ENCODE measurements around the gene CCDC34. TPM values are rescaled to one million over a fixed set of nuclear protein-coding genes. Genes with fewer than 3 reads are reported as not detected.
"Not testable (repeated sequence)": the region's sequence is repeated elsewhere in the genome, so short reads cannot be mapped to it uniquely, and the experiment has no call there.

CCDC34 gene
- total and polyA plus RNA-seq, 9 donors = 13.7 to 29.6 (median 17.8) TPM

GRCh38 chr11:27330633-27331270, 32.3 kb downstream of the CCDC34 start:
- Histone ChIP-seq H3K4me3 (ENCODE audit: low read length) (no peak overlapping the region), H3K27ac (ENCODE audit: low read length) (no peak overlapping the region), H3K4me1 (ENCODE audit: control insufficient read depth, insufficient read depth, low read length) (no peaks in the 10 kb centered on the region), H3K36me3 (ENCODE audit: control insufficient read depth, insufficient read depth, low read length) (peaks cover 2% of the 10 kb centered on the region), H3K27me3 (ENCODE audit: control insufficient read depth, insufficient read depth, low read length) (no peaks in the 10 kb centered on the region), H3K9me3 (replicated peaks; ENCODE audit: control insufficient read depth, low read depth, low read length) (no peaks in the 10 kb centered on the region)
- DNase-seq = no peak
- no CpG with 5 or more reads among the region's 1 CpG for WGBS (ENCODE audit: insufficient coverage)

GRCh38 chr11:27329867-27330632, 33.0 kb downstream of the CCDC34 start:
- Histone ChIP-seq H3K36me3 (ENCODE audit: control insufficient read depth, insufficient read depth, low read length) (no peaks in the 10 kb centered on the region), H3K27me3 (ENCODE audit: control insufficient read depth, insufficient read depth, low read length) (no peaks in the 10 kb centered on the region), H3K4me1 (ENCODE audit: control insufficient read depth, insufficient read depth, low read length) (no peaks in the 10 kb centered on the region), H3K4me3 (ENCODE audit: low read length) (no peak overlapping the region), H3K27ac (ENCODE audit: low read length) (no peak overlapping the region), H3K9me3 (replicated peaks; ENCODE audit: control insufficient read depth, low read depth, low read length) (no peaks in the 10 kb centered on the region)
- WGBS (ENCODE audit: insufficient coverage) = no CpG with 5 or more reads among the region's 4 CpGs
- no peak for DNase-seq

- no peak for DNase-seq
- Histone ChIP-seq H3K27me3 (ENCODE audit: control insufficient read depth, insufficient read depth, low read length) (no peaks in the 10 kb centered on the region), H3K9me3 (replicated peaks; ENCODE audit: control insufficient read depth, low read depth, low read length) (no peaks in the 10 kb centered on the region), H3K4me1 (ENCODE audit: control insufficient read depth, insufficient read depth, low read length) (no peaks in the 10 kb centered on the region), H3K27ac (ENCODE audit: low read length) (no peak overlapping the region), H3K4me3 (ENCODE audit: low read length) (no peak overlapping the region), H3K36me3 (ENCODE audit: control insufficient read depth, insufficient read depth, low read length) (no peaks in the 10 kb centered on the region)
- WGBS (ENCODE audit: insufficient coverage) = 80% methylated on average over 1 of the region's 5 CpGs
These were observed 34.4 kb downstream of the CCDC34 start for GRCh38 chr11:27328614-27329013.

GRCh38 chr11:27327064-27327463, 36.0 kb downstream of the CCDC34 start:
- not testable (repeated sequence) for DNase-seq; H3K4me1 ChIP-seq (ENCODE audit: control insufficient read depth, insufficient read depth, low read length); H3K27ac ChIP-seq (ENCODE audit: low read length); H3K36me3 ChIP-seq (ENCODE audit: control insufficient read depth, insufficient read depth, low read length); H3K27me3 ChIP-seq (ENCODE audit: control insufficient read depth, insufficient read depth, low read length); H3K9me3 ChIP-seq (replicated peaks; ENCODE audit: control insufficient read depth, low read depth, low read length); H3K4me3 ChIP-seq (ENCODE audit: low read length)
- no CpG with 5 or more reads among the region's 2 CpGs for WGBS (ENCODE audit: insufficient coverage)

- not testable (repeated sequence) for H3K27ac ChIP-seq (ENCODE audit: low read length); DNase-seq; H3K4me3 ChIP-seq (ENCODE audit: low read length); H3K9me3 ChIP-seq (replicated peaks; ENCODE audit: control insufficient read depth, low read depth, low read length); H3K27me3 ChIP-seq (ENCODE audit: control insufficient read depth, insufficient read depth, low read length); H3K4me1 ChIP-seq (ENCODE audit: control insufficient read depth, insufficient read depth, low read length); H3K36me3 ChIP-seq (ENCODE audit: control insufficient read depth, insufficient read depth, low read length)
- no CpG with 5 or more reads among the region's 3 CpGs for WGBS (ENCODE audit: insufficient coverage)
These were observed 40.8 kb downstream of the CCDC34 start for GRCh38 chr11:27322196-27322595.

- not testable (repeated sequence) for H3K27ac ChIP-seq (ENCODE audit: low read length); H3K4me3 ChIP-seq (ENCODE audit: low read length); H3K36me3 ChIP-seq (ENCODE audit: control insufficient read depth, insufficient read depth, low read length); DNase-seq; H3K9me3 ChIP-seq (replicated peaks; ENCODE audit: control insufficient read depth, low read depth, low read length); H3K27me3 ChIP-seq (ENCODE audit: control insufficient read depth, insufficient read depth, low read length); H3K4me1 ChIP-seq (ENCODE audit: control insufficient read depth, insufficient read depth, low read length)
- WGBS (ENCODE audit: insufficient coverage) = 95% methylated on average over 10 of the region's 10 CpGs
These were observed 41.7 kb downstream of the CCDC34 start for GRCh38 chr11:27321340-27321739.

GRCh38 chr11:27319072-27319471, 43.9 kb downstream of the CCDC34 start:
- no peak for DNase-seq
- H3K36me3 ChIP-seq (ENCODE audit: control insufficient read depth, insufficient read depth, low read length) = no peaks in the 10 kb centered on the region

GRCh38 chr11:27317751-27318150, 45.3 kb downstream of the CCDC34 start:
- Histone ChIP-seq H3K27ac (ENCODE audit: low read length) (no peak overlapping the region), H3K4me3 (ENCODE audit: low read length) (no peak overlapping the region), H3K27me3 (ENCODE audit: control insufficient read depth, insufficient read depth, low read length) (no peaks in the 10 kb centered on the region), H3K4me1 (ENCODE audit: control insufficient read depth, insufficient read depth, low read length) (no peaks in the 10 kb centered on the region), H3K9me3 (replicated peaks; ENCODE audit: control insufficient read depth, low read depth, low read length) (no peaks in the 10 kb centered on the region), H3K36me3 (ENCODE audit: control insufficient read depth, insufficient read depth, low read length) (no peaks in the 10 kb centered on the region)
- no peak for DNase-seq
- WGBS (ENCODE audit: insufficient coverage) = 80% methylated on average over 2 of the region's 2 CpGs

More at GRCh38 chr11:27319072-27319471, 43.9 kb downstream of the CCDC34 start:
- no peaks in the 10 kb centered on the region for H3K27me3 ChIP-seq (ENCODE audit: control insufficient read depth, insufficient read depth, low read length)
- WGBS (ENCODE audit: insufficient coverage) = 77% methylated on average over 2 of the region's 2 CpGs
- no peaks in the 10 kb centered on the region for H3K9me3 ChIP-seq (replicated peaks; ENCODE audit: control insufficient read depth, low read depth, low read length)
- H3K4me1 ChIP-seq (ENCODE audit: control insufficient read depth, insufficient read depth, low read length) = no peaks in the 10 kb centered on the region
- no peak overlapping the region for H3K4me3 ChIP-seq (ENCODE audit: low read length)
- no peak overlapping the region for H3K27ac ChIP-seq (ENCODE audit: low read length)

- no peaks in the 10 kb centered on the region for H3K4me1 ChIP-seq (ENCODE audit: control insufficient read depth, insufficient read depth, low read length)
- no CpG with 5 or more reads among the region's 1 CpG for WGBS (ENCODE audit: insufficient coverage)
These were observed 47.2 kb downstream of the CCDC34 start for GRCh38 chr11:27315836-27316235.

GRCh38 chr11:27313157-27313821, 49.7 kb downstream of the CCDC34 start:
- 64% methylated on average over 1 of the region's 2 CpGs for WGBS (ENCODE audit: insufficient coverage)
- DNase-seq = no peak
- no peaks in the 10 kb centered on the region for H3K9me3 ChIP-seq (replicated peaks; ENCODE audit: control insufficient read depth, low read depth, low read length)

More at GRCh38 chr11:27315836-27316235, 47.2 kb downstream of the CCDC34 start:
- no peaks in the 10 kb centered on the region for H3K36me3 ChIP-seq (ENCODE audit: control insufficient read depth, insufficient read depth, low read length)
- H3K27ac ChIP-seq (ENCODE audit: low read length) = no peak overlapping the region
- no peak overlapping the region for H3K4me3 ChIP-seq (ENCODE audit: low read length)
- DNase-seq = no peak
- H3K9me3 ChIP-seq (replicated peaks; ENCODE audit: control insufficient read depth, low read depth, low read length) = no peaks in the 10 kb centered on the region
- H3K27me3 ChIP-seq (ENCODE audit: control insufficient read depth, insufficient read depth, low read length) = no peaks in the 10 kb centered on the region

More at GRCh38 chr11:27313157-27313821, 49.7 kb downstream of the CCDC34 start:
- Histone ChIP-seq H3K27ac (ENCODE audit: low read length) (no peak overlapping the region), H3K4me3 (ENCODE audit: low read length) (no peak overlapping the region), H3K36me3 (ENCODE audit: control insufficient read depth, insufficient read depth, low read length) (no peaks in the 10 kb centered on the region), H3K4me1 (ENCODE audit: control insufficient read depth, insufficient read depth, low read length) (no peaks in the 10 kb centered on the region), H3K27me3 (ENCODE audit: control insufficient read depth, insufficient read depth, low read length) (no peaks in the 10 kb centered on the region)

Data from muscle of leg (tissue), 11 donors.